ENCODE data around the gene EID2. TPM values are rescaled to one million over a fixed set of nuclear protein-coding genes. Genes with fewer than 3 reads are reported as not detected.

EID2 gene
- total RNA-seq, 1 experiment from 2014 or later = 15.3 TPM

GRCh38 chr19:39496063-39496462 is 43.9 kb downstream of the EID2 start:
- no peak for DNase-seq
- no peak overlapping the region for H3K4me3 ChIP-seq

GRCh38 chr19:39494661-39495060 is 45.3 kb downstream of the EID2 start:
- no peak for DNase-seq
- H3K27me3 ChIP-seq = peaks cover 24% of the 10 kb centered on the region
- no peak overlapping the region for H3K4me3 ChIP-seq
- no peaks in the 10 kb centered on the region for H3K9me3 ChIP-seq
- peaks cover 10% of the 10 kb centered on the region for H3K36me3 ChIP-seq

More at GRCh38 chr19:39496063-39496462, 43.9 kb downstream of the EID2 start:
- H3K36me3 ChIP-seq = peaks cover 3% of the 10 kb centered on the region
- H3K27me3 ChIP-seq = peaks cover 35% of the 10 kb centered on the region
- H3K9me3 ChIP-seq = no peaks in the 10 kb centered on the region

- no peak for DNase-seq
- Histone ChIP-seq H3K36me3 (peaks cover 29% of the 10 kb centered on the region), H3K9me3 (no peaks in the 10 kb centered on the region), H3K4me3 (no peak overlapping the region), H3K27me3 (peaks cover 8% of the 10 kb centered on the region)
Measured at GRCh38 chr19:39492788-39493187, 47.2 kb downstream of the EID2 start.

- Histone ChIP-seq H3K4me3 (no peak overlapping the region), H3K9me3 (no peaks in the 10 kb centered on the region), H3K27me3 (peaks cover 3% of the 10 kb centered on the region; the same call in 1 of the 2 replicates), H3K36me3 (peaks cover 33% of the 10 kb centered on the region)
- no peak for DNase-seq
Measured at GRCh38 chr19:39492225-39492624, 47.7 kb downstream of the EID2 start.

GRCh38 chr19:39489756-39490155 is 50.2 kb downstream of the EID2 start:
- no peak for DNase-seq
- Histone ChIP-seq H3K9me3 (no peaks in the 10 kb centered on the region), H3K4me3 (no peak overlapping the region), H3K27me3 (no peaks in the 10 kb centered on the region), H3K36me3 (peaks cover 56% of the 10 kb centered on the region)

Other genes with a start within 250 kb of the EID2 start
- gene IFNL1, start 243.8 kb downstream of the EID2 start, total RNA-seq (2014; rRNA removed; shearing (Covaris generic); ENCODE audit: low replicate concordance) = not detected in 2 replicates
- gene LRFN1, start 219.3 kb downstream of the EID2 start, total RNA-seq (2014; rRNA removed; shearing (Covaris generic); ENCODE audit: low replicate concordance) = 0.07 and 0.23 TPM in 2 replicates
- gene GMFG, start 204.1 kb downstream of the EID2 start, total RNA-seq (2014; rRNA removed; shearing (Covaris generic); ENCODE audit: low replicate concordance) = not detected in 2 replicates
- 27.5 and 37.0 TPM in 2 replicates for gene SAMD4B, start 197.7 kb downstream of the EID2 start, total RNA-seq (2014; rRNA removed; shearing (Covaris generic); ENCODE audit: low replicate concordance)
- gene PAF1, start 149.1 kb downstream of the EID2 start, total RNA-seq (2014; rRNA removed; shearing (Covaris generic); ENCODE audit: low replicate concordance) = 62.0 and 62.4 TPM in 2 replicates
- gene MED29, start 148.8 kb downstream of the EID2 start, total RNA-seq (2014; rRNA removed; shearing (Covaris generic); ENCODE audit: low replicate concordance) = 18.1 and 26.5 TPM in 2 replicates
- 0.66 and 1.4 TPM in 2 replicates for gene ZFP36, start 133.3 kb downstream of the EID2 start, total RNA-seq (2014; rRNA removed; shearing (Covaris generic); ENCODE audit: low replicate concordance)
- 3.0 and 12.4 TPM in 2 replicates for gene PLEKHG2, start 127.5 kb downstream of the EID2 start, total RNA-seq (2014; rRNA removed; shearing (Covaris generic); ENCODE audit: low replicate concordance)
- 95.9 and 97.8 TPM in 2 replicates for gene RPS16, start 104.2 kb downstream of the EID2 start, total RNA-seq (2014; rRNA removed; shearing (Covaris generic); ENCODE audit: low replicate concordance)
- 55.9 and 102 TPM in 2 replicates for gene SUPT5H, start 94.6 kb downstream of the EID2 start, total RNA-seq (2014; rRNA removed; shearing (Covaris generic); ENCODE audit: low replicate concordance)
- gene TIMM50, start 59.3 kb downstream of the EID2 start, total RNA-seq (2014; rRNA removed; shearing (Covaris generic); ENCODE audit: low replicate concordance) = 166 and 218 TPM in 2 replicates
- gene DLL3, start 41.2 kb downstream of the EID2 start, total RNA-seq (2014; rRNA removed; shearing (Covaris generic); ENCODE audit: low replicate concordance) = 1.7 and 5.6 TPM in 2 replicates
- gene SELENOV, start 25.0 kb downstream of the EID2 start, total RNA-seq (2014; rRNA removed; shearing (Covaris generic); ENCODE audit: low replicate concordance) = not detected in 2 replicates
- 4.0 and 5.5 TPM in 2 replicates for gene EID2B, start 7.3 kb downstream of the EID2 start, total RNA-seq (2014; rRNA removed; shearing (Covaris generic); ENCODE audit: low replicate concordance)
- gene LGALS13, start 62.4 kb upstream of the EID2 start, total RNA-seq (2014; rRNA removed; shearing (Covaris generic); ENCODE audit: low replicate concordance) = not detected in 2 replicates
- not detected in 2 replicates for gene LGALS16, start 115.8 kb upstream of the EID2 start, total RNA-seq (2014; rRNA removed; shearing (Covaris generic); ENCODE audit: low replicate concordance)
- not detected in 2 replicates for gene LGALS14, start 164.3 kb upstream of the EID2 start, total RNA-seq (2014; rRNA removed; shearing (Covaris generic); ENCODE audit: low replicate concordance)
- not detected in 2 replicates for gene CLC, start 197.9 kb upstream of the EID2 start, total RNA-seq (2014; rRNA removed; shearing (Covaris generic); ENCODE audit: low replicate concordance)
- gene LEUTX, start 238.7 kb upstream of the EID2 start, total RNA-seq (2014; rRNA removed; shearing (Covaris generic); ENCODE audit: low replicate concordance) = not detected in 2 replicates